HG03025 (cell line): ENCODE measurements around the gene APOE.
"Not testable (repeated sequence)": the region's sequence is repeated elsewhere in the genome, so short reads cannot be mapped to it uniquely, and the experiment has no call there.

Experiments
- ATAC-seq: cut with Tn5 transposase; IDR thresholded peaks from one replicate; pipeline ENCODE4 v1.9.1; 2021; ENCODE audit warnings: mild to moderate bottlenecking, moderate library complexity; ENCODE audit not compliant: unreplicated experiment, low FRiP score

APOE gene

DNA sequence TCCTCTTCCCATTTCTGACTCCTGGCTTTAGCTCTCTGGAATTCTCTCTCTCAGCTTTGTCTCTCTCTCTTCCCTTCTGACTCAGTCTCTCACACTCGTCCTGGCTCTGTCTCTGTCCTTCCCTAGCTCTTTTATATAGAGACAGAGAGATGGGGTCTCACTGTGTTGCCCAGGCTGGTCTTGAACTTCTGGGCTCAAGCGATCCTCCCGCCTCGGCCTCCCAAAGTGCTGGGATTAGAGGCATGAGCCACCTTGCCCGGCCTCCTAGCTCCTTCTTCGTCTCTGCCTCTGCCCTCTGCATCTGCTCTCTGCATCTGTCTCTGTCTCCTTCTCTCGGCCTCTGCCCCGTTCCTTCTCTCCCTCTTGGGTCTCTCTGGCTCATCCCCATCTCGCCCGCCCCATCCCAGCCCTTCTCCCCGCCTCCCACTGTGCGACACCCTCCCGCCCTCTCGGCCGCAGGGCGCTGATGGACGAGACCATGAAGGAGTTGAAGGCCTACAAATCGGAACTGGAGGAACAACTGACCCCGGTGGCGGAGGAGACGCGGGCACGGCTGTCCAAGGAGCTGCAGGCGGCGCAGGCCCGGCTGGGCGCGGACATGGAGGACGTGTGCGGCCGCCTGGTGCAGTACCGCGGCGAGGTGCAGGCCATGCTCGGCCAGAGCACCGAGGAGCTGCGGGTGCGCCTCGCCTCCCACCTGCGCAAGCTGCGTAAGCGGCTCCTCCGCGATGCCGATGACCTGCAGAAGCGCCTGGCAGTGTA is 2.7 kb downstream of the APOE start:
- ATAC-seq, result no peak

GRCh38 chr19:44908836-44909261 is 3.3 kb downstream of the APOE start:
- no peak for ATAC-seq

DNA sequence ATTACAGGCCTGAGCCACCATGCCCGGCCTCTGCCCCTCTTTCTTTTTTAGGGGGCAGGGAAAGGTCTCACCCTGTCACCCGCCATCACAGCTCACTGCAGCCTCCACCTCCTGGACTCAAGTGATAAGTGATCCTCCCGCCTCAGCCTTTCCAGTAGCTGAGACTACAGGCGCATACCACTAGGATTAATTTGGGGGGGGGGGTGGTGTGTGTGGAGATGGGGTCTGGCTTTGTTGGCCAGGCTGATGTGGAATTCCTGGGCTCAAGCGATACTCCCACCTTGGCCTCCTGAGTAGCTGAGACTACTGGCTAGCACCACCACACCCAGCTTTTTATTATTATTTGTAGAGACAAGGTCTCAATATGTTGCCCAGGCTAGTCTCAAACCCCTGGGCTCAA is 4.2 kb downstream of the APOE start:
- ATAC-seq, result no peak

- not testable (repeated sequence) for ATAC-seq
Measured at GRCh38 chr19:44911896-44912295, 6.3 kb downstream of the APOE start.

DNA sequence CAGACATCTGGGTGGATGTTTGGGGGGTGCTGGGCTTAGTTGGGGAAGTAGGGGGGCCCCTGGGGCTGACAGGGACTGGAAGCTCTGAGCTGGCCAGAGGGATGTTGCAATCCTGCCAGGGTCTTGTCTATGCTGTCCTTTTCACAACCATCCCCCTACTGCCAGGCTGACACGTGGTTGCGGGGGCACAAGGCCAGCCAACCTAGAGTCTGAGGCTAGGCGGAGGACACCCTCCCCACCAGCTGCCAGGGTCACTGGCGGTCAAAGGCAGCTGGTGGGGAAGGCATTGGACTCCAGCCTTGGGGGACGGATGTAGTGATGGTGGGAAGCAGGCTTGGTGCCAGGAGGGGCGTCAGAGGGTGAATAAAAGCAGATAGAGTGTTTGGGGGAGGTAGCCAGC is 7.3 kb downstream of the APOE start:
- no peak for ATAC-seq

- ATAC-seq, result not testable (repeated sequence)
Measured at GRCh38 chr19:44913512-44914432, 8.2 kb downstream of the APOE start.

- ATAC-seq, result peak; percentile 89
Measured at GRCh38 chr19:44914433-44915206, 9.0 kb downstream of the APOE start, which contains the start of gene APOC1. TSS of gene APOC1 (plus strand) at chr19:44914608. CDS start at chr19:44914892, 284 bp downstream.

DNA sequence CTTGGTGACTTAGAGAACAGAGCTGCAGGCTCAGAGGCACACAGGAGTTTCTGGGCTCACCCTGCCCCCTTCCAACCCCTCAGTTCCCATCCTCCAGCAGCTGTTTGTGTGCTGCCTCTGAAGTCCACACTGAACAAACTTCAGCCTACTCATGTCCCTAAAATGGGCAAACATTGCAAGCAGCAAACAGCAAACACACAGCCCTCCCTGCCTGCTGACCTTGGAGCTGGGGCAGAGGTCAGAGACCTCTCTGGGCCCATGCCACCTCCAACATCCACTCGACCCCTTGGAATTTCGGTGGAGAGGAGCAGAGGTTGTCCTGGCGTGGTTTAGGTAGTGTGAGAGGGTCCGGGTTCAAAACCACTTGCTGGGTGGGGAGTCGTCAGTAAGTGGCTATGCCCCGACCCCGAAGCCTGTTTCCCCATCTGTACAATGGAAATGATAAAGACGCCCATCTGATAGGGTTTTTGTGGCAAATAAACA is 18.7 kb downstream of the APOE start:
- no peak for ATAC-seq

DNA sequence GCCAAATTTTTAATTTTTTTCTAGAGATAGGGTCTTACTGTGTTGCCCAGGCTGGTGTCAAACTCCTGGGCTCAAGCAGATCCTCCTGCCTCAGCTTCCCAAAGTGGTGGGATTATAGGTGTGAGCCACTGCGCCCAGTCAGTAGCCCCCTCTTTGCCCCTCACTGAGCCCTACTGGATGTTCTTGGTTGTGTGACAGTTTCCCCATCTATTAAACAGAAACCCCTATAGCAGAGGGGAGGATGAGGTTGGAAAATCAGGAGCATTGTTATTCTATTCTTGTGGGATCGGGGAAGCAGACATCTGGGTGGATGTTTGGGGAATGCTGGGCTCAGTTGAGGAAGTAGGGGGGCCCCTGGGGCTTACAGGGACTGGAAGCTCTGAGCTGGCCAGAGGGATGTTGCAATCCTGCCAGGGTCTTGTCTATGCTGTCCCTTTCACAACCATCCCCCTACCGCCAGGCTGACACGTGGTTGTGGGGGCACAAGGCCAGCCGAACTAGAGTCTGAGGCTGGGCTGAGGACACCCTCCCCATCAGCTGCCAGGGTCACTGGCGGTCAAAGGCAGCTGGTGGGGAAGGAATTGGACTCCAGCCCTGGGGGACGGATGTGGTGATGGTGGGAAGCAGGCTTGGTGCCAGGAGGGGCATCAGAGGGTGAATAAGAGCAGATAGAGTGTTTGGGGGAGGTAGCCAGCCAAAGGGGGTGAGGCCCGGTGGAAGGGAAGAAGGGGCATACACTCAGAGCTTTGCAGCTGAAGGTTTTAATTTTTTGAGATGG is 19.7 kb downstream of the APOE start:
- no peak for ATAC-seq

GRCh38 chr19:44926245-44927077 is 20.9 kb downstream of the APOE start:
- ATAC-seq, result not testable (repeated sequence)

DNA sequence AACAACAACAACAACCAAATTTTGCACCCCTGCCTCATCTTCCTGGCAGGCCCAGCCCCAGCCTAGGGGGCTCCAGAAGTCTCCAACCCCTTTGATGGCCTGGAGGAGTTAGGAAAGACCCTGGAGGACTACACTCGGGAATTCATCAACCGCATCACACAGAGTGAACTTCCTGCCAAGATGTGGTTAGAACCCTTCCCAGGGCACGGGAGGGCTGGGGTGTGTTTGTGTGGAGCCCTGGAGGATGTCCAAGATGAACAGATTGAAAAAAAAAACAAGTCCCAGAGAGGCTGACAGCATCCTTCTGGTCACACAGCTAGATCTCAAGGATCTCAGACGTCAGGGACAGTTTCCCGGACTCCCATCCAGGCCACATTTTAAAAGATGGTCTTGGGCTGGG is 22.1 kb downstream of the APOE start:
- no peak for ATAC-seq

- no peak for ATAC-seq
Measured at GRCh38 chr19:44930088-44930487, 24.5 kb downstream of the APOE start.

GRCh38 chr19:44931541-44931940 is 25.9 kb downstream of the APOE start:
- ATAC-seq, result no peak

DNA sequence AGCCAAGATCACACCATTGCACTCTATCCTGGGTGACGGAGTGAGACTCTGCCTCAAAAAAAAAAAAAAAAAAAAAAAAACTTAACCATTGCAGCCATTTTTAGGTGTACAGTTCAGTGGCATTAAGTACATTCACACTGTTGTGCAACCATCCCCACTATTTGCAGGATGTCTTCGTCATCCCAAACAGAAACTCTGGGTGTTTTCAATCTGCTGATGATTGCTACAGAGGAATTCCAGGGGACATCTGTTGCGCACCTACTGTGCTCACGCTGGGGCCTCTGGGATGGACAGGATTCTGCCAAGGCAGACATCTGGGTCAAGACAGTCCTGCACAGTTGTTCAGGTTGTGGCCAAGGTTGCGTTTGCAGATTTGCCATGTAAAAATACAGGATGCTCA is 34.1 kb downstream of the APOE start:
- no peak for ATAC-seq

DNA sequence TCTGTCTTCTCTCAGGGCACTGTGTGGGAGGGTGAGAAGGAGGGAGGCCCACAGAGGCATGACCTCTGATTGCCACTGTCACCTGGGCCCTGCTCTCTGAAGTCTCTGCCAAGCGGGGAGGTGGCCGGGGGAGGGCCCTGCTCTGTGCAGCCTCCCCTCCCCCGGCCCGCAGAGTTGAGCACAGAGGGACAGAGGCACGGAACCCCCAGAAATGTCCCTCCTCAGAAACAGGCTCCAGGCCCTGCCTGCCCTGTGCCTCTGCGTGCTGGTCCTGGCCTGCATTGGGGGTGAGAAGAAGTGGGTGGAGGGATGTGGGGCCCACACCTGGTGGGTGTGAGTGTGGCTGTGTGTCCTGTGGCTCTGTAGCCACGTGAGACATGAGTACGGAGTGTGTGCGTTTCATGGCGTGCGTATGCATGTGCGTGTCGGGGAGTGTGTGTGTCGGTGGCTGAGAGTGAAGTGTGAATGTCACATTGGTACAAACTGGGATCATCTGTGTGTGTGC is 36.5 kb downstream of the APOE start, which contains the start of gene APOC4:
Gene APOC4, plus strand, starts transcription at position 171 of the 505 bp plus-strand sequence. Its CDS starts 41 bp downstream, at position 212.
- ATAC-seq, result no peak

- ATAC-seq, result no peak
Measured at GRCh38 chr19:44943801-44944249, 38.2 kb downstream of the APOE start.

DNA sequence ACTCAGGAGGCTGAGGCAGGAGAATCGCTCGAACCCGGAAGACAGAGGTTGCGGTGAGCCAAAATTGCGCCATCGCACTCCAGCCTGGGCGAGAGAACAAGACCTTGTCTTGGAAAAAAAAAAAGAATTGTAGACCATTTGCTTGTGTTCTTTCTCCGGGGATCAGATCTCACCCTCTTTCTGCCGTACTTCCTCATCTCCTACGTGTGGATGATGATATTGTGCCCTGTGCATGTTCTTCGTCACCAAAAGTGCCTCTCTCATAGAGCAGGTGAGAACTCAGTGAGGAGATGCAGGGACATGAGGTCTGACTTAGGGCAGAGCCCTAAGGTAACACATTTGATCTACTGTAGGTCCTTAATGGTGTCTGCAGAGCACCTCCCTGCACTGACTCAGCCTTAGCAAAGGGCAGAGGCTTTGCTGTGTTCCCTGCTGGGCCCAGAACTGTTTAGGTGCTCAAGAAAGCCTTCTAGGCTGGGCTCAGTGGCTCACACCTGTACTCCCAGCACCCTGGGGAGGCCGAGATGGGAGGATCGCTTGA is 41.5 kb downstream of the APOE start:
- ATAC-seq, result no peak

- ATAC-seq, result no peak
Measured at GRCh38 chr19:44948237-44948636, 42.6 kb downstream of the APOE start.
